ENCODE data around the gene ZFYVE28.

ZFYVE28 gene

GRCh38 chr4:2375427-2375826 is 43.0 kb downstream of the ZFYVE28 start:
- Histone ChIP-seq H3F3A (ENCODE audit: control insufficient read depth, insufficient read depth) (no peaks in the 10 kb centered on the region), H3K4me2 (ENCODE audit: low read length) (no peak overlapping the region), H3K4me3 (ENCODE audit: low read length) (no peak overlapping the region), H3K27me3 (ENCODE audit: control insufficient read depth, low read length) (peaks cover 12% of the 10 kb centered on the region; the same call in 1 of the 2 replicates), H3K9me2 (replicated peaks; ENCODE audit: control insufficient read depth, low read length) (no peaks in the 10 kb centered on the region), H4K20me1 (ENCODE audit: control insufficient read depth, insufficient read depth, low read depth, low read length) (no peaks in the 10 kb centered on the region), H3K27ac (ENCODE audit: low read depth, low read length) (no peak overlapping the region), H3K79me2 (ENCODE audit: control insufficient read depth, low read length) (no peaks in the 10 kb centered on the region), H3K36me3 (ENCODE audit: control insufficient read depth, low read length) (no peaks in the 10 kb centered on the region), H3K4me1 (ENCODE audit: control insufficient read depth, low read length) (no peaks in the 10 kb centered on the region), H3K9me3 (ENCODE audit: control insufficient read depth, insufficient read depth, low read length) (no peaks in the 10 kb centered on the region)
- TF ChIP-seq EZH2phosphoT487 (IDR thresholded peaks at IDR 0.05; ENCODE audit: borderline replicate concordance, low read length) (no peak), CTCF (IDR thresholded peaks at IDR 0.05; ENCODE audit: low read depth, low read length, poor library complexity, severe bottlenecking) (no peak)

- Histone ChIP-seq H3K9me2 (replicated peaks; ENCODE audit: control insufficient read depth, low read length) (no peaks in the 10 kb centered on the region), H3K79me2 (ENCODE audit: control insufficient read depth, low read length) (no peaks in the 10 kb centered on the region), H3K36me3 (ENCODE audit: control insufficient read depth, low read length) (no peaks in the 10 kb centered on the region), H4K20me1 (ENCODE audit: control insufficient read depth, insufficient read depth, low read depth, low read length) (no peaks in the 10 kb centered on the region), H3K27ac (ENCODE audit: low read depth, low read length) (no peak overlapping the region), H3K4me3 (ENCODE audit: low read length) (no peak overlapping the region), H3K4me2 (ENCODE audit: low read length) (no peak overlapping the region), H3K4me1 (ENCODE audit: control insufficient read depth, low read length) (no peaks in the 10 kb centered on the region), H3K27me3 (ENCODE audit: control insufficient read depth, low read length) (no peaks in the 10 kb centered on the region), H3F3A (ENCODE audit: control insufficient read depth, insufficient read depth) (no peaks in the 10 kb centered on the region), H3K9me3 (ENCODE audit: control insufficient read depth, insufficient read depth, low read length) (no peaks in the 10 kb centered on the region; the same call in 1 of the 2 replicates)
- no peak for TF ChIP-seq CTCF (IDR thresholded peaks at IDR 0.05; ENCODE audit: low read depth, low read length, poor library complexity, severe bottlenecking)
- no peak for TF ChIP-seq EZH2phosphoT487 (IDR thresholded peaks at IDR 0.05; ENCODE audit: borderline replicate concordance, low read length)
These were observed 44.9 kb downstream of the ZFYVE28 start for GRCh38 chr4:2373532-2373931.

GRCh38 chr4:2372488-2373030 is 45.9 kb downstream of the ZFYVE28 start:
- Histone ChIP-seq H3K27me3 (ENCODE audit: control insufficient read depth, low read length) (no peaks in the 10 kb centered on the region), H3K9me2 (replicated peaks; ENCODE audit: control insufficient read depth, low read length) (no peaks in the 10 kb centered on the region), H4K20me1 (ENCODE audit: control insufficient read depth, insufficient read depth, low read depth, low read length) (no peaks in the 10 kb centered on the region), H3K4me3 (ENCODE audit: low read length) (no peak overlapping the region), H3K9me3 (ENCODE audit: control insufficient read depth, insufficient read depth, low read length) (no peaks in the 10 kb centered on the region; the same call in 1 of the 2 replicates), H3K4me1 (ENCODE audit: control insufficient read depth, low read length) (no peaks in the 10 kb centered on the region), H3K27ac (ENCODE audit: low read depth, low read length) (no peak overlapping the region), H3K4me2 (ENCODE audit: low read length) (no peak overlapping the region), H3F3A (ENCODE audit: control insufficient read depth, insufficient read depth) (no peaks in the 10 kb centered on the region), H3K79me2 (ENCODE audit: control insufficient read depth, low read length) (no peaks in the 10 kb centered on the region), H3K36me3 (ENCODE audit: control insufficient read depth, low read length) (no peaks in the 10 kb centered on the region)
- TF ChIP-seq CTCF (IDR thresholded peaks at IDR 0.05; ENCODE audit: low read depth, low read length, poor library complexity, severe bottlenecking) (no peak), EZH2phosphoT487 (IDR thresholded peaks at IDR 0.05; ENCODE audit: borderline replicate concordance, low read length) (no peak)
